KOPT-K1 (cell line): Measurements from ENCODE around the gene ZBTB7A.
A peak's percentile ranks its signal among the peaks of the same experiment; 100 is the strongest.
"Not testable (repeated sequence)": the region's sequence is repeated elsewhere in the genome, so short reads cannot be mapped to it uniquely, and the experiment has no call there.

Experiments
- H3K27ac ChIP-seq: fragments of 200-600 bp; sonication (generic); 2 replicates; pipeline ENCODE4 v1.5.1; 2016; ENCODE audit warnings: antibody characterized with exemption, mild to moderate bottlenecking, low read depth, low read length; ENCODE audit not compliant: poor library complexity, severe bottlenecking
- H3K36me3 ChIP-seq: fragments of 200-600 bp; sonication (generic); 2 replicates; pipeline ENCODE4 v1.5.1; 2017; ENCODE audit warnings: antibody characterized with exemption, mild to moderate bottlenecking, low read length, moderate library complexity; ENCODE audit not compliant: insufficient read depth
- H3K9me3 ChIP-seq: fragments of 200-600 bp; sonication (generic); 2 replicates; pipeline ENCODE4 v1.5.1; 2017; ENCODE audit warnings: antibody characterized with exemption, low read length, mild to moderate bottlenecking; ENCODE audit not compliant: insufficient read depth, poor library complexity, severe bottlenecking

The ZBTB7A gene

DNA sequence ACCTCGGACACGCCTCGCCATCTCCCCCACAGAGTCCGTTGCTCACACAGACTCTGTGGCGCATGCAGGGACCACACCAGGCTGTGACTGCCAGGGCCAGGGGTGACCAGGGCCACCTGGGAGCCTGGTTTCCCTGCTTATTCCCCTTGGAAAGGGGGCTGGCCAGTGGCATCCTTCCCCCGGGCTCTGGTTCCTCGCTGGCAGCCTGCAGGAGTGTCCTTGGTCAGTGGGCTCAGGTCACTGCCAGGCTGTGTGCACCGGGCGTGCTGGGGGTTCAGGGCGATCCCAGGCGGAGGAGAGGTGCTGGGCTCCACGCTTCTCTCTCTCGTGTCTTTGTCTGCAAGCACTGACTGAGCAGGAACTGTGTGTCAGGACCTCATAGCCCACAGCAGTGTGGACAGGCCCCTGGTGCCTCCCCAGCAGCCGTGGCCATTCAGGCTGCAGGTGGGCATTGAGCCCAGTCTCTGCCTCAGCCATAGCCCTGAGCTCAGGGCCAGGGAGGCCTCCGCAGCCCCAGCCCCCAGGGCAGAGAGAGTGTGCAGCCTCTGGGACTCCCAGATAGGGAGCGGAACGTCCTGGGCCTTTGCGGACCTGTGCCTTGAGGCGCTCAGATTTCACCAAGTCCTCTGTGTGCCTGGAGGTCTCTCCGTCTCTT lies 52.7 kb downstream of the ZBTB7A start:
- Histone ChIP-seq H3K36me3 (peaks cover 63% of the 10 kb centered on the region), H3K9me3 (no peaks in the 10 kb centered on the region), H3K27ac (no peak overlapping the region)

DNA sequence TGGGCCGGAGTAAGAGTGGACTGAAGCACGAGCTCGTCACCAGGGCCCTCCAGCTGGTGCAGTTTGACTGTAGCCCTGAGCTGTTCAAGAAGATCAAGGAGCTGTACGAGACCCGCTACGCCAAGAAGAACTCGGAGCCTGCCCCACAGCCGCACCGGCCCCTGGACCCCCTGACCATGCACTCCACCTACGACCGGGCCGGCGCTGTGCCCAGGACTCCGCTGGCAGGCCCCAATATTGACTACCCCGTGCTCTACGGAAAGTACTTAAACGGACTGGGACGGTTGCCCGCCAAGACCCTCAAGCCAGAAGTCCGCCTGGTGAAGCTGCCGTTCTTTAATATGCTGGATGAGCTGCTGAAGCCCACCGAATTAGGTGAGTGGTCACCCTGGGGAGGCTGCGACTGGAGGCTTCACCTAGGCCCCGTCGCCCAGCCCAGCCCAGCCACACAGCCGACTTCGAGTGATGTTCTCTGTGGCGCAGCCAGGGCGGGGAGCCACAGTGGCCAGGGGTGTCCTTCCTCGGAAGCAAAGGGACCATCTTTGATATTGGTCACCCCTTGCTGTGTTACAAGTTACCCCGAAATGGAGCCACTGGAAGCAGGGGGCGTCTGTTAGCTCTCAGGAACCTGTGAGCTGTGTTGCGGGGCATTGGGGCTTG lies 53.6 kb downstream of the ZBTB7A start:
- no peak overlapping the region for H3K27ac ChIP-seq
- no peaks in the 10 kb centered on the region for H3K9me3 ChIP-seq
- H3K36me3 ChIP-seq: peaks cover 58% of the 10 kb centered on the region

DNA sequence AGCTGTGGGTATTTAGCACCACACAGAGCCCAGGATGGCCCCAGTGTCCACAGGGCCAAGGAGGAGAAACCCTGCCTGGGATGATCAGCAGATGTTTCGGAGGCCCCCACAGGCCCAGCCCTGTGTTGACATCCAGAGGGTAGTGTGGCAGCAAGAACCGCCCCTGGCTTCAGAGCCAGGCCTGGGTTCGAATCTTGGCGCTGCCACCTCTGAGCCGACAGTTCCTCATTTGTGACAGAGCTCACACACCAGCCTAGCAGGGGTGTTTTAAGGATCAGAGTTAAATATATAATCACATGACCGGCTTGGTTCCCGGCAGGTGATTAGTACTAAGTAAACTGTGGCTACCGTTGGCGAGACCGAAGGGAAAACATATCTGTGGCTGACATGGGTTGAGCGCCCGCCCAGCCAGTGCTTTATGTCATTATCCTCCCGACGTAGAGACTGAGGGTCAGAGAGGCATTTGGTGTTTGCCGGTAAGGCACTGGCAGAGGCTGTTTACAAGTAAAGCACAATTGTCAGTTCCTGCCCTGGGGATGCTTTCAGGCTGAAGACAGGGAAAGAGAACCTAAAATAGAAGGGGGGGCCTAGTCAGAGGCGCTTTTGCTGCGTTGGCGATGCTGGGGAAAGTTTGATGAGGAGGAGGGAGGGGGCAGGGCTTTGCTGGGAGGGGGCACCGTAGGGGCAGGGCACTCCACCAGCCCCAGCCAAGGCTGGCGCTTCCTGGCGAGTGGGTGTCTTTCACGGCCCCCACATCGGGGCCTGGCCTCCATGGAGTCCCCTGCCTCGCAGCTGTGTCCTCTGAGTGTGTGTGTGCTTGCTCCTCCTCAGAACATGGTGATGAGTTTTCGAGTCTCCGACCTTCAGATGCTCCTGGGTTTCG lies 54.4 kb downstream of the ZBTB7A start:
- no peaks in the 10 kb centered on the region for H3K9me3 ChIP-seq
- H3K36me3 ChIP-seq: peaks cover 58% of the 10 kb centered on the region
- no peak overlapping the region for H3K27ac ChIP-seq

DNA sequence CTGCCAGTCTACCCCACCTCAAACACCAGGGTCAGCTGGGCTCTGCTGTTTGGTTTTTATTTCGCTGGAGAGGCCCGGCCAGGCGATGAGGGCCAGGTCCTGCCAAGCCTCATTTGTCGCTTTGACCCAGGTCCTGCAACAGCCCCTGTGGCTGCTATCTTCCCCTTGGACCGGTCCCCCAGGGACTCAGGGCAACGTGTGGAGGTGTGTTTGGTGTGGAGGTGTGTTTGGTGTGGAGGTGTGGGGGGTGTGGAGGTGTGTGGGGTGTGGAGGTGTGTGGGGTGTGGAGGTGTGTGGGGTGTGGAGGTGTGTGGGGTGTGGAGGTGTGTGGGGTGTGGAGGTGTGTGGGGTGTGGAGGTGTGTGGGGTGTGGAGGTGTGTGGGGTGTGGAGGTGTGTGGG lies 55.3 kb downstream of the ZBTB7A start:
- not testable (repeated sequence) for H3K9me3 ChIP-seq, H3K27ac ChIP-seq
- H3K36me3 ChIP-seq: peaks cover 49% of the 10 kb centered on the region

DNA sequence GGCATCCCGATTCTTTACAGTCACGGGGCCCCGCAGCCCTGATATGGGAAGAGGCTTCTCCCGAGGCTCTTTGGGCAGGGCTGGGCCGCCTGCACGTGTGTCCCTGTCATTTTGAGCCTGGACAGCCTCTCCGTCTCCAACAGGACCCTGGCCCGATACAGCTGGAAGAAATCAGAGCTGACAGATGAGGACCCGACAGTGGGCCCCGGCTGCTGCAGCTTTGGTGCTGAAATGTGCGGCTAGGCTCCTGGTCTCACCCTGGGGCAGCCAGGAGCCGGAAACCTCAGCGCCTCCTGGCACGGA lies 55.9 kb downstream of the ZBTB7A start:
- no peaks in the 10 kb centered on the region for H3K9me3 ChIP-seq
- peaks cover 42% of the 10 kb centered on the region for H3K36me3 ChIP-seq
- no peak overlapping the region for H3K27ac ChIP-seq

DNA sequence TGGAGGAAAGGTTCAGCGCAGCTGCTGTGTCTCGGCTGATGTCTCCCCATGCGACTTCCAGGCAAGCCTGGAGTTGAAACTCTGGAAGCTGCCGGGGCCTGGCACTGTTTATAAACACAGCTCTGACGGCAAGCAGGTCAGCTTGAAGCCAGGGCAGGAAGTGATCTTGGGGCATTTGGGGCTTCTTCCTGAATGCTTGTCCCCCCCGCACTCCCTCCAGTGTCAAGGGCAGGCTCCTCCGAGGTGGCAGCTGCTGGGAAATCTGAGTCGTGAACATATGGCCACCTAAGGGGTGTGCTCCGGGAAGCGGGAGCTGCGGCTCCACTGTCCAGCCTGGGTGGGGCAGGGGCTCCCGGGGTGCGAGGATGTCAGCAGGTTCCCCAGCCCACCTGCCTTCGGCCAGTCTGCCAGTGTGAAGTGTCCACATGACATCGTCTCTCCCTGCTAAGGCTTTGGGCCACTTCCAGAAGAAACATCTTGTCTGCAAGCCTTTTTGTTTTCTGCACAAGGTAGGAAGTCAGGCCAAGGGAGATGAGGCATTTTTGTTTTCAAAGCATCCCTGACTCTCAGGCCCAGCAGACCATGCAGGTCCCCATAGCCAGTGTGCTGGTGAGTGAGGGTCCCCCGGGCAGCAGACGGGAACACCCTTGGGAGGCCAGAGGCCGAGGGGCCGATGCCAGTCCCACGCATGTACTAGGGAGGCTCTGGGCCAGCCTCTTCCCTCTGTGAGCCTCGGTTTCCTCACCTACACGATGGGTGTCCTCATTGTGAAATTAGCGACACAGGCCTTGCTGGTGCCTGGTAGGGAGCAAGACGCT lies 56.5 kb downstream of the ZBTB7A start:
- Histone ChIP-seq H3K36me3 (peaks cover 36% of the 10 kb centered on the region), H3K27ac (no peak overlapping the region), H3K9me3 (no peaks in the 10 kb centered on the region)

DNA sequence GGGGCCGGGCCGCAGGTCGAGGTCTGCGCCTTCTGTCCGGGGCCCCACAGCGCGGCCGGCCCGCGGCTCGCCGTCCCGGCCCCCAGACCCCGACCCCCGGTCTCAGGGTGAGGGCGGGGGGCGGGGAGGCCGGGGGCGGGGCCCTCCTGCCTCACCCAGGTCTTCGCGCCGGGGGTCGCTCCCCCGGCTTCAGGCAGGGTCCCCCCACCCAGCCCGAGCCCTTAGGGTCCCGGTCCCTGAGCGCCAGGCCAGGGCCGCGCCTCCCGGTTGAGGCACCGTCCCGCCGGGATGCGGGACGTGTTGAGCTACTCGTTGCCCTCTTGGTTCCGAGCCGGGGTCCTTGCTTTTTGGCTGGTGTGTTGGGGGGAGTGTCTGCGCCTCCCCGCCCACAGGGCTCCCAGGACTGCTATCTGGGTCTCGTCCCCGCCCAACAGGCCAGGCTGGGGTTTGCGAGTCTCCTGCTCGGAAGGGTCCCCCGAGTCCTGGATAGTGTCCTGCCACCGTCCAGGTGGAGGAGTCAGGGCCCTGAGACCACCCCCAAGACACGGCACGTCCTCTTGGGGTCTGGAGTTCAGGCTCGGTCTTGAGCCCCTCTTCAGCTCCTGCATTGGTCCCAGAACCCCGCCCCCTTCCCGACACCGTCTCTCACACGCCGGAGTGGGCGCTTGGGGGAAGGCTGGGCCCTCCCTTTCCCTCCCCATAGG lies 58.7 kb downstream of the ZBTB7A start:
- Histone ChIP-seq H3K36me3 (peaks cover 14% of the 10 kb centered on the region), H3K27ac (peak overlapping the region; percentile 90), H3K9me3 (no peaks in the 10 kb centered on the region)

DNA sequence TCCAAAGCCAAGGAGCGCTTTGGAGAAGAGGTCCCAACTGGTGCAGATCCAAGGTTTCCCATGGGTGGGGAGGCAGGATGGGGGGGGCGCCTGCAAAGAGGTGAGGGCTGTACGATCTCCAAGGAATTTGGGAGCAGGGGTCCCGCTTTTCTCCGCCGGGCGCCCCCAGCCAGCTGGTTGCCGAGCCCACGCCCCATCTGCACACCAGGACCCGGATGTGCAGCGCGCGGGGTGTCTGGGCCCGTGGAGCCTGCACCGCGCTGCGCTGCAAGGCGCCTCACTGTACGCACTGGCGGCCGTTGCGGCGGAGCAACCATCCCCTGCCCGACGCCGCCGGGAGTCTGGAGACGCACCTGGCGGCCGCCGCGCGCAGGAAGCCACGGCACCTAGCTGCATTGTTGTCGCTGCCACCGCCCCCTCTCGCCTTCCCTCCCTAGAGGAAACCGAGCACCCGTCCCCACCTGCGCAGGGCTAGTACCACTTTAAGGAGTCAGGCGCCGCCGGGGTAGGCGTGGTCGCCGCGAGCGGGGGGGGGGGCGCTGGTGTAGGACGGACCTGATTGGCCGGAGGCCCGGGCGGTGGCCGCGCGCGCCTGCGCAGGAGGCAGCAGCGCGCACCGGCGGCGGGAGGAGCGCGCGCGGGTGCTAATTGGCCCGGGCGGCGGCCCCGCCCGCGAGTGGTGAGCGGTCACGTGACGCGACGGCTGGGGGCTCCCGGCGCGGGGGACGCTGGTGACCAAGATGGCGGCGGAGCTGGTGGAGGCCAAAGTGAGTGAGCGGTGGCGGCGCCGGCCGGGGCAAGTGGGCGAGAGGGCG lies 59.5 kb downstream of the ZBTB7A start, which contains the start of gene PIAS4:
TSS of gene PIAS4 (plus strand) at position 716 of the 815 bp plus-strand sequence. CDS start at position 741, 25 bp downstream.
- H3K9me3 ChIP-seq: no peaks in the 10 kb centered on the region
- peaks cover 13% of the 10 kb centered on the region for H3K36me3 ChIP-seq
- peak within 1 kb of the TSS; percentile 90 for H3K27ac ChIP-seq

DNA sequence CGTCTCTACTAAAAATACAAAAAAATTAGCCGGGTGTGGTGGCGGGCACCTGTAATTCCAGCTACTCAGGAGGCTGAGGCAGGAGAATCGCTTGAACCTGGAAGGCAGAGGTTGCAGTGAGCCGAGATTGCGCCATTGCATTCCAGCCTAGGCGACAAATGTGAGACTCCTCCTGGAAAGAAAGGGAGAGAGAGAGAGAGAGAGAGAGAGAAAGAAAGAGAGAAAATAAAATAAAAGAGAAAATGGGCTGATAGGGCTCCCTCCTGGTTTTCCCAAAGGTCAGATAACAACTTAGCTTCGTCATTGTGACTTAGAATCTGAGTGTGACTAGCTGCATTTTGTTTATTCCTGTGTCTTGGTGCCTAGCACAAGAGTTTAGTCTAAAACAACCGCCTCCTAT lies 61.3 kb downstream of the ZBTB7A start:
- not testable (repeated sequence) for H3K36me3 ChIP-seq, H3K9me3 ChIP-seq, H3K27ac ChIP-seq

DNA sequence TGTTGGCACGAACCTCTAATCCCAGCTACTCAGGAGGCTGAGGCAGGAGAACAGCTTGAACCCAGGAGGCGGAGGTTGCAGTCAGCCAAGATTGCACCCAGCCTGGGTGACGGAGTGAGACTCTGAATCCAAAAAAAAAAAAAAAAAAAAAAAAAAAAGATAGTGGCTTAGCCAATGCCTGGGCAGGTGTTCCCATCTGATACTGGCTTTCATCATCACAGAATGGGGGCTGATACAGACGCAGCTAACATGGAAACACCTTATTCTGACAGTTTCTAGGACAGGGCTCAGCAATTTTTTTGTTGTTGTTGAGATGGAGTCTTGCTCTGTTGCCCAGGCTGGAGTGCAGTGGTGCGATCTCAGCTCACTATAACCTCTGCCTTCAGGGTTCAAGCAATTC lies 65.9 kb downstream of the ZBTB7A start:
- H3K27ac ChIP-seq, H3K9me3 ChIP-seq, H3K36me3 ChIP-seq: not testable (repeated sequence)

DNA sequence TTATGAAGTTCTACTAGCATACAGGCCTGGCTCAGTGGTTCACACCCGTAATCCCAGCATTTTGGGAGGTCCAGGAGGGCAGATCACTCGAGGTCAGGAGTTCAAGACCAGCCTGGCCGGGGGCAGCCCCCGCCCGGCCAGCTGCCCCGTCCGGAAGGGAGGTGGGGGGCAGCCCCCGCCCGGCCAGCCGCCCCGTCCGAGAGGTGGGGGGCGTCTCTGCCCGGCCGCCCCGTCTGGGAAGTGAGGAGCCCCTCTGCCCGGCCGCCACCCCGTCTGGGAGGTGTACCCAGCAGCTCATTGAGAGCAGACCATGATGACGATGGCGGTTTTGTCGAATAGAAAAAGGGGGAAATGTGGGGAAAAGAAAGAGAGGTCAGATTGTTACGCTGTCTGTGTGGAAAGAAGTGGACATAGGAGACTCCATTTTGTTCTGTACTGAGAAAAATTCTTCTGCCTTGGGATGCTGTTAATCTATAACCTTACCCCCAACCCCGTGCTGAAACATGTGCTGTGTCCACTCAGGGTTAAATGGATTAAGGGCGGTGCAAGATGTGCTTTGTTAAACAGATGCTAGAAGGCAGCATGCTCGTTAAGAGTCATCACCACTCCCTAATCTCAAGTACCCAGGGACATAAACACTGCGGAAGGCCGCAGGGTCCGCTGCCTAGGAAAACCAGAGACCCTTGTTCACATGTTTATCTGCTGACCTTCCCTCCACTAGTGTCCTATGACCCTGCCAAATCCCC lies 67.9 kb downstream of the ZBTB7A start:
- H3K36me3 ChIP-seq, H3K27ac ChIP-seq, H3K9me3 ChIP-seq: not testable (repeated sequence)

DNA sequence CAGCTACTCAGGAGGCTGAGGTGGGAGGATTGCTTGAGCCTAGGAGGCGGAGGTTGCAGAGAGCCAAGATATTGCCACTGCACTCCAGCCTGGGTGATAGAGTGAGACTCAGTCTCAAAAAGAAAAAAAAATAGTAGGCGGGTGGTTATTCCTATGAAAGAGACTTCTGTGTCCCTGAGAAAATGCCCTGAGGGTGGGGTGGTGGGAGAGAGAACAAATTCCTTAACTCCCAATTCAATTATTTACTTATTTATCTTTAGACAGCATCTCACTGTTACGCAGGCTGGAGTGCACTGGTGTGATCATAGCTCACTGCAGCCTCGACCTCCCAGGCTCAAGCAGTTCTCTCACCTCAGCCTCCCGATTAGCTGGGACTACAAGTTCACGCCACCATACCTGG lies 71.1 kb downstream of the ZBTB7A start:
- Histone ChIP-seq H3K9me3 (no peaks in the 10 kb centered on the region), H3K27ac (no peak overlapping the region), H3K36me3 (no peaks in the 10 kb centered on the region)
